ENCODE data around the gene SMIM1. TPM values are rescaled to one million over a fixed set of nuclear protein-coding genes. Genes with fewer than 3 reads are reported as not detected.
"Not testable (repeated sequence)": the region's sequence is repeated elsewhere in the genome, so short reads cannot be mapped to it uniquely, and the experiment has no call there.

The SMIM1 gene
- total RNA-seq, 1 donor, result 0.73 TPM

DNA sequence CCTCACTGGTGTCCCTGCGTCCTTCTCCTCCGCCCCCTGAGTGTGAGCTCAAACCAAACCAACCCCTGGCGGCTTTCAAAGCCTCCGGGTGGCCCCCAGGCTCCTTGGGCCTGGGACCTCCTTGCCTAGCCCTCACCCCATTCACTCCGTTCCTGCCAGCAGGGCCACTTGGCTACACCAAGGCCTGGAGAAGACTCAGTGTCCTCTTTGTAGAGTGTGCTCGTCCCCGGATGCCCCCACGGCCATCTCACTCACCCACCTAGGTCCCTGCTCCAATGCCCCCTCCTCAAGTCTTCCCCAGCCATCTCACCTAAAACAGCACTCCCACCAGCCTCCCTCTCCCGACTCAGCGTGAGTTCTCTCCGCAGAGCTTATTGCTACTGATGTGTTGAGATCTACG lies 27.5 kb upstream of the SMIM1 start:
- H3K9me3 ChIP-seq (ENCODE audit: low read depth, low read length), result no peaks in the 10 kb centered on the region
- no peaks in the 10 kb centered on the region for H3K27me3 ChIP-seq (ENCODE audit: insufficient read depth, low read length)
- H3K4me1 ChIP-seq (ENCODE audit: insufficient read depth, low read length), result peaks cover 14% of the 10 kb centered on the region
- H3K4me3 ChIP-seq (ENCODE audit: low read length), result no peak overlapping the region

DNA sequence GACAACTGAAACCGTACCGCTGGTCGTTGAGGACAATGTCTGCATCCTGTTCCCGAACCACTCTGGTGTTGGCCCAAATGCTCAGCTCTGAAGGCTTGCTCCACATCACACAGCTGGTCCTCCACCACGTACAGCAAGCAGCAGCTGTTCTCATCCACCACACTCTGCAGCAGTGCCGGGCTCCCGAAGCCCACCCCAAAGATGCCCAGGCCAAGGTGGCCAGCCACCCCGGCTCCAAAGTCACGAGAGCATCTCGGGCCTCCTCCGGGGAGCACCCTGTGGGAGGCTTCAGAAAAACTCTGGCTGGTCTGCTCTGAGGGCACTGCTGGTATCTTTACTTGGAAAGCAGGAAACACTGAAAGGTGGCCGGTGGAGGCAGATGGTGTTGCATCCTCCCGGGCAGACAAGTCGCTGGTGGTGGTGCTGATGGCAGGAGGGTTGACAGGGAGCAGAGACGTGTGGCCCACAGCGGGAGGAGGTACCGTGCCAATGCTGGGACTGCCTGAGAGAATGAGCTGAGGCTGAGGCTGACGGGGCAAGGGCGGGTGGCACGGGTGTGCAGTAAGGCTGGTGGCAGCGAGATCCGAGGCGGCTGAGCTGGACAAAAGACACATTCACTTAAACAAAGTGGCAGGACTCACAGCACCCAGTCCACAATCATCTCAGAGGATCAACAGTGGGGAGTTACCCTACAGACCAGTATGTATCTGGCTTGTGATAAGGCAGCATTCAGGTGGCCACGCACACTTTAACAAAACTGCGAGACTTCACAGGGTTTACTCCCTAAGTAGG lies 26.8 kb upstream of the SMIM1 start:
- Histone ChIP-seq H3K27me3 (ENCODE audit: insufficient read depth, low read length) (no peaks in the 10 kb centered on the region), H3K9me3 (ENCODE audit: low read depth, low read length) (no peaks in the 10 kb centered on the region), H3K4me3 (ENCODE audit: low read length) (no peak overlapping the region), H3K4me1 (ENCODE audit: insufficient read depth, low read length) (peaks cover 14% of the 10 kb centered on the region)

DNA sequence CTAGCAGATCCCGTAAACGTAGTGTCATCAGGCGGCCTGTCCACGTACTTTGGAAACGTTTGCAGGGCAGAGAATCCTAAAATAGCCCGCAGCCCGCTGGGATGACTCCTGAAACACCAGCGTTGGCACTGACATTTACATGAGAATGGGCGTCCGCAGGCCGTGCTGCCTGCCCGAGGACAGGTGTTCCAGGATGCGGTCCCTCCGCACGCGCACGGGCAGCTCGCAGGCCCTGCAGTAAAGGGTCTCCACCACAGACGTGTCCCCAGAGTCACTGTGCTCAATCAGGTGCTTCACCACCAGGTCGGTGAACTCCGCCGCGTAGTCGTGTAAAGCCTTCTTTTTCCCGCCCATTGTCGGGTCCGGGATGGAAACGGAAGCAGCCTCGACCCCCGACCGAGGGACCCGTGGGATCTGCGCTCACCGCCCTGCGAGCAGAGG lies 26.1 kb upstream of the SMIM1 start:
- Histone ChIP-seq H3K4me1 (ENCODE audit: insufficient read depth, low read length) (peaks cover 14% of the 10 kb centered on the region), H3K4me3 (ENCODE audit: low read length) (no peak overlapping the region), H3K9me3 (ENCODE audit: low read depth, low read length) (no peaks in the 10 kb centered on the region), H3K27me3 (ENCODE audit: insufficient read depth, low read length) (no peaks in the 10 kb centered on the region)

DNA sequence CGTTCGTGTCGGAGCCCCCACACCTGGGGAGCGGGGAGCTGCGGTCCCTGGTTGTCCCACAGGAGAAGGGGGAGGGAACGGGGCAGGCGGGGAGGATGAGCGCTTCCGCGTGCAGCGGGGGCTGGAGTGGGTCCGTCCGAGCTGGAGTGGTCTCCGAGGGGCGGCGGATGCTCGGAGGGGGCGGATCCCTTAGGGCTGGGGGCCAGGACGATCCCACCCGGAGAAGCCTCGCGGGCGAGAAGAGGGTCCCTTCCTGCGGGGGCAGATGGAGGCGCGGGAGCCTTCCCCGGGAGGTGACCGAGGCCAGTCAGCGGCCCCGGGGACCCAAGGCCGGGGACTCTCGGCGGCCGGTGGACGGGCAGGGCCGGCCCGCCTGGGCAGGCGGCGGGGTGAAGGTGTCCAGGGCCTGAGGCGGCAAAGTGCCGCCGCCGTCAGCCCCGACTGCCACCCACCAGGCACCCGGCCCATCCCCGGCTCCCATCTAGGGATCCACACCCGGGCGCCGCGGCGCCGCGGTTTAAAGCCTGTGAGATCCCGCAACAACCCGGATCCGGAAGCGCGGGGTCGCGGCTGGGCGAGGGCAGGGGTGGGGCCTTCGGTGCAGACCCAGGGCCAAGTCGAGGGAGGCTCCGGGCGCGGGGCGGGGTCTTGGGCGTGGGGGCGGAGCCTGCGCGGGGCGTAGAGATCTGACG lies 25.6 kb upstream of the SMIM1 start:
- no peaks in the 10 kb centered on the region for H3K27me3 ChIP-seq (ENCODE audit: insufficient read depth, low read length)
- no peaks in the 10 kb centered on the region for H3K9me3 ChIP-seq (ENCODE audit: low read depth, low read length)
- H3K4me3 ChIP-seq (ENCODE audit: low read length), result peak overlapping the region; percentile 51
- peaks cover 14% of the 10 kb centered on the region for H3K4me1 ChIP-seq (ENCODE audit: insufficient read depth, low read length)

DNA sequence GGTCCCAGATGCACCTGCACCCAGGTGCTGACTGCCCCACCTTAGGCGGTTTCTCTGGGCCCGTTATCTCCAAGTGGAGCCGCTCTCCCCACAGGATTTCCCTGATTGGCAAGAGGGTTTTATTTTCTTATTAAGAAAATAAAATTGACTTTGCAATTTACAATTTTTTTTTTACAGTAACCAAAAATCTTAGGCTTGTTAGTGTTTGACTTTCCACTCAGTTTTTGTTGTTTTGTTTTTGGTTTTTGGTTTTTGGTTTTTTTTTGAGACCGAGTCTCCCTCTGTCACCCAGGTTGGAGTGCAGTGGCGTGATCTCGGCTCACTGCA lies 25.1 kb upstream of the SMIM1 start:
- peak overlapping the region; percentile 51 for H3K4me3 ChIP-seq (ENCODE audit: low read length)
- no peaks in the 10 kb centered on the region for H3K9me3 ChIP-seq (ENCODE audit: low read depth, low read length)
- no peaks in the 10 kb centered on the region for H3K27me3 ChIP-seq (ENCODE audit: insufficient read depth, low read length)
- H3K4me1 ChIP-seq (ENCODE audit: insufficient read depth, low read length), result peaks cover 14% of the 10 kb centered on the region

DNA sequence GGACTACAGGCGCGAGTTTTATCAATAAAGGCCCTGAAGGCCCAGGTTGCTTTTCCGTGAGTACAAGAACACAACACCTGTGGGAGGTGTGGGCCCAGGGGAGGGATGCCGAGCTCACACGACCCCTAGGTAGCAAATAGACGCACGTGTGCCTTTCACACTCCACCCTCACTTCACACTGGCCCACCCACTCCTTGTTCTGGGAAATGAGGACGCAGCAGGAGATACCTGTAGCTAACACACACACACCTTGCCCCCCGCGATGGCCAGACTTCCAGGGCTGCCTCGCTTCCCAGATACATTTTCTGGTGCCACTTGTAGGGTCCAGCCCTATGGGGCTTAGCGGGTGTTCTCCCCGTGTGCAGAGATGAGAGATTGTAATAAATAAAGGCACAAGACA lies 24.6 kb upstream of the SMIM1 start:
- H3K27me3 ChIP-seq (ENCODE audit: insufficient read depth, low read length), result no peaks in the 10 kb centered on the region
- no peak overlapping the region for H3K4me3 ChIP-seq (ENCODE audit: low read length)

DNA sequence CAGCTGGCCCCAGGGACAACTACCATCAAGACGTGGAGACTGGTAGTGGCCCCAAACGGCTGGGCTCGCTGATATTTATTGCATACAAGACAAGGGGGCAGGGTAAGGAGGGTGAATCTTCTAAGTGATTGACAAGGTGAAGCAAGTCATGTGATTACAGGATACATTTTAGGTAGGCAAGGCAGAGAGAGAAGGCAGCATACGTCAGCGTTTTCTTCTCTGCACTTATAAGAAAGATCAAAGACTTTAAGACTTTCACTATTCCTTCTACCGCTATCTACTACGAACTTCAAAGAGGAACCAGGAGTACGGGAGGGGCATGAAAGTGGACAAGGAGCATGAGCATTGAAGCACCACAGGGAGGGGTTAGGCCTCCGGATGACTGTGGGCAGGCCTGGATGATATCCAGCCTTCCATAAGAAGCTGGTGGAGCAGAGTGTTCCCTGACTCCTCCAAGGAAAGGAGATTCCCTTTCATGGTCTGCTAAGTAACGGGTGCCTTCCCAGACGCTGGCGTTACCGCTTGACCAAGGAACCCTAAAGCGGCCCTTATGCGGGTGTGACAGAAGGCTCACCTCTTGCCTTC lies 24.1 kb upstream of the SMIM1 start:
- not testable (repeated sequence) for H3K4me3 ChIP-seq (ENCODE audit: low read length); H3K9me3 ChIP-seq (ENCODE audit: low read depth, low read length); H3K27me3 ChIP-seq (ENCODE audit: insufficient read depth, low read length)
- peaks cover 14% of the 10 kb centered on the region for H3K4me1 ChIP-seq (ENCODE audit: insufficient read depth, low read length)

More for the DNA sequence above, 24.6 kb upstream of the SMIM1 start:
- H3K4me1 ChIP-seq (ENCODE audit: insufficient read depth, low read length), result peaks cover 14% of the 10 kb centered on the region
- H3K9me3 ChIP-seq (ENCODE audit: low read depth, low read length), result no peaks in the 10 kb centered on the region

DNA sequence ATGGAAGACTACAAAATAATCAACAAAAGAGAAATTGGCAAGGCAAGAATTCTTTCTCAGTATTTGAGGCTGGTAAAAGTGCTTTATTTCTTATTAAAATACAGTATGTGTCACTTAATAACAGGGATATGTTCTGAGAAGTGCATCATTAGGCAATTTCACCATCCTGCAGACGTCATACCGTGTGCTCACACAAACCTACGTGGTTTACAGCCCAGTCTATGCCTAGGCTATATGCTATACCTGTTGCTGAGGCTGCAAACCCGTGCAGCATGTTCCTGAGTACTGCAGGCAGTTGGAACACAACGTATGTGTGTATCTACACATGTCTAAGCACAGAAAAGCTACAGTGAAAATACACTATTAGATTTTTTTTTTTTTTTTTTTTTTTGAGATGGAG lies 23.0 kb upstream of the SMIM1 start:
- no peaks in the 10 kb centered on the region for H3K9me3 ChIP-seq (ENCODE audit: low read depth, low read length)
- no peaks in the 10 kb centered on the region for H3K27me3 ChIP-seq (ENCODE audit: insufficient read depth, low read length)
- no peak overlapping the region for H3K4me3 ChIP-seq (ENCODE audit: low read length)
- peaks cover 14% of the 10 kb centered on the region for H3K4me1 ChIP-seq (ENCODE audit: insufficient read depth, low read length)

DNA sequence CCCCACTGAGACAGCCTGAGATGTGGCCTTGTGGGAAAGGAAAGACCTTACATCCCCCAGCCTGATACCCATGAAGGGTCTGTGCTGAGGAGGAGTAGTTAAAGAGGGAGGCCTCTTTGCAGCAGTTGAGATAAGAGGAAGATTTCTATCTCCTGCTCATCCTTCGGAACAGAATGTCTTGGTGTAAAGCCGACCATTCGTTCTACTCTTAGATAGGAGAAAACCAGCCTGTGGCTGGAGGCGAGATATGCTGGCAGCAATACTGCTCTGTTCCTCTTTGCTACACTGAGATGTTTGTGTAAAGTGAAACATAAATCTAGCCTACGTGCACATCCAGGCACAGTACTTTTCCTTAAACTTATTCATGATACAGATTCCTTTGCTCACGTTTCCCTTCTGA lies 21.8 kb upstream of the SMIM1 start:
- Histone ChIP-seq H3K9me3 (ENCODE audit: low read depth, low read length) (no peaks in the 10 kb centered on the region), H3K27me3 (ENCODE audit: insufficient read depth, low read length) (no peaks in the 10 kb centered on the region), H3K4me1 (ENCODE audit: insufficient read depth, low read length) (peaks cover 14% of the 10 kb centered on the region), H3K4me3 (ENCODE audit: low read length) (no peak overlapping the region)

DNA sequence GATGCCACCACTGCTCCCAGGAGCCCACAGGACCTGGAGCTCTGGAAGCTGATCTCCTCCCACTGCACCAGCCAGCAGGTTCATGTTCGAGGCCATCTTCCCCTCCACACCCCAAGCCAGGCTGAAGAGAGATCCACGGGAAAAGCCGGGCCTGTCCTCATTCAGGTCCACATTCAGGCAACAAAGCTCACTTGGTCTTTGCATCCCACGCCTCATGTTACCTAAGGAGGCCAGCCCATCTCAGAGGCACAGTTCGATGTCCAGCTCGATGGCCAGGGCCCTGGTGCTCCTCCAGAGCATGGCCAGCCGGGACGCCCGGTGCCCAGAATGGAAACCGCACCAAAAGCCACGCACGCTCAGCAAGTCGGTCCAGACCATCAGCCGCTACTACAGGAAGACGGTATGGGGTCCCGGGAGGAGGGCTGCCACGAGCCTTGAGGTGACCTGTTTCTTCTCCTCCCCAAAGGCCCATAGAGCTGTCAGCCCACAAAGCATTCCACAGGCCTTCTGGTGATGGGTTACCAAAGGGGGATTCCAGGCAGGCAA lies 20.1 kb upstream of the SMIM1 start, which contains the start of gene CCDC27:
TSS of gene CCDC27 (plus strand) at position 51 of the 546 bp plus-strand sequence. CDS start at position 83, 32 bp downstream.
- no peak within 1 kb of the TSS for H3K4me3 ChIP-seq (ENCODE audit: low read length)
- no peaks in the 10 kb centered on the region for H3K27me3 ChIP-seq (ENCODE audit: insufficient read depth, low read length)

DNA sequence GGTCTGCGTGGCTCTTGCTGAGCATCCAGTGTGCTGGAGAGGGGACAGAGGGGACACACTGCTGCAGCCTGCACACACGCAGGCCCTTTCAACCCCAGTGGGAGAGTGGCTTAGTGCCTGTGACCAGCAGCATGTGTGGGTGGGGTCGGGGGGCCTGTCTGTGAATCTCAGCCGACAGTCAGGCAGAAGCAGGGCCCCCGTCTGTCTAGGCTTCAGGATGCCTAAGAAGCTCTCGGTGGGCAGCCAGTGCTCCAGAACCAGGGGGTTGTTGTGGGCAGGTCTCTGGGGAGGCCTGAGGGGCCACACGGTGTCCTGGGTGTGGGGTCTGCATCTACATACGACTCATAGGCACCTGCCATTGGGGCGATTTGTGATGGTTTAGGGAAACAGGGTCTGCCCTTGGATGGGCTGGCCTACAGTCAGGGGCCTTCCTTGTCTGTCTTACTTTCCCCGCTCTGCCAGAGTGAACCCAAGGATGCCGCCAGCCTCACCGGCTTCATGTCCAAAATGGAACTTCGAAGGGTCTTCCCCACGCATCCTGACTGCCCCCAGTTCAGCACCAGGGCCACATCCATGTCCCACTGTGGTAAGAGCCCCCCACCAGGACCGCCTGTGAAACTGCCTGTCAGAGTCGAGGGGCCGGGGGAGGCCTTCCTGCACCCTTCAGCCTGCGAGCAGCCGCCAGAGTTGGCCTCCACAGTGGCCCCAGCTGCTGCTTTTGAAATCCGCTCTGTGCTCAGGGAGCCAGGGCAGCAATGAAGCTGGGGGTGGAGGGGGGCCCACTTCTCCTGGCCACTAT lies 18.7 kb upstream of the SMIM1 start:
- Histone ChIP-seq H3K4me1 (ENCODE audit: insufficient read depth, low read length) (no peaks in the 10 kb centered on the region), H3K9me3 (ENCODE audit: low read depth, low read length) (no peaks in the 10 kb centered on the region), H3K4me3 (ENCODE audit: low read length) (no peak overlapping the region), H3K27me3 (ENCODE audit: insufficient read depth, low read length) (no peaks in the 10 kb centered on the region)

More for the DNA sequence above, 20.1 kb upstream of the SMIM1 start, which contains the start of gene CCDC27:
- no peaks in the 10 kb centered on the region for H3K9me3 ChIP-seq (ENCODE audit: low read depth, low read length)
- H3K4me1 ChIP-seq (ENCODE audit: insufficient read depth, low read length), result peaks cover 7% of the 10 kb centered on the region

DNA sequence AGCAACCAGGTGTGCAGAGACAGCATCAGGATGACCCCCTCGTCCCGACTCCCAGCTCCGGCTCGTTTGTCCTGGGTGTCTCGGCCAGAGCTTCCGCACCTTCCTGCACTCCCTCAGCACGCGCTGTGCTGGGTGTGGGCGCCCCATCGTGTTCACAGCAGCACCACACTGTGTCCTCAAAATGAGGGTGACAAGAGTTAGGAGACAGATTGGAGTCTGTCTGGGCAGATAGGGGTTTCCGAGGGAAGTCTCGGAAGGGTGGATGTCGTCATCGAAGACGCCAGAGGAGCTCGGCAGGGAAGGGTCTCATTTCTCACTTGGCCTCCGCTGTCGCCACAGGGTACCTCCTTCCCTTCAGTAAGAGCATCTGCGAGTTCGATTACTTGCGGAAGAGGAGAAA lies 16.2 kb upstream of the SMIM1 start:
- Histone ChIP-seq H3K4me1 (ENCODE audit: insufficient read depth, low read length) (no peaks in the 10 kb centered on the region), H3K4me3 (ENCODE audit: low read length) (no peak overlapping the region), H3K9me3 (ENCODE audit: low read depth, low read length) (no peaks in the 10 kb centered on the region), H3K27me3 (ENCODE audit: insufficient read depth, low read length) (no peaks in the 10 kb centered on the region)

DNA sequence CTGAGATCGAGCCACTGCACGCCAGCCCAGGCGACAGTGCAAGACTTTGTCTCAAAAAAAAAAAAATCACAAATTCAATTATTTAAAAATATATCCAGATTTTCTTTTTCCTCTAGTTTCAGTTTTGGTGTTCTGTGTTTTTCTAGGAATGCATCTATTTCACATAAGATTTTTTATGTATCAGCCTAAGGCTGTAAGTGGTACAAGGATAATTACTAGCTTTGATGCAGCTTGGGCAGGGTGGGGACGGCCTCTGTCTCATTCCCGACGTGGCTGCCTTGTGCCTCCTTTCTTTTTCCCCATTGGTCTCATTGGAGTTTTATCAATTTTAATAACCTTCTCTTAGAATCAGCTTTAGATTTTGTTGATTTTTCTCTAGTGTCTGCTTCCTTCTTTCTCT lies 13.4 kb upstream of the SMIM1 start:
- no peak overlapping the region for H3K4me3 ChIP-seq (ENCODE audit: low read length)
- no peaks in the 10 kb centered on the region for H3K27me3 ChIP-seq (ENCODE audit: insufficient read depth, low read length)

DNA sequence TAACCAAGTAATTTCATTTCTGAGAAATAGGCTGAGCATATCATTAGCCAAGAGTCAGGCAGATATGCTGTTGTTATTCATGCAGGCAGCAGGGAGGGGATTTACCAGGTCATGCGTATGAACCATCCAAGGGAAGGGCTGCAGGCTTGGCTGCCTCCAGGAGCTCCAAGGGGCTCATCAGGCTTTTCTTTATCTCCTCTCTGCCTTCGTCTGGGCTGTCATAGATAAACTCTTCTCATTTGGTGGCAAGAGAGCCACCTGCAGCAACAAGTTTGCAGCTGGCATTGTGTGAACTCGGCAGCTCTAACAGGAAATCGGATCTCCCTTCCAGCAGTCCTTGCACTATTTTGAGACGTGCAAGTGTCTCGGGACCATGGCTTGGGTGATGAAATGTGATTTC lies 12.8 kb upstream of the SMIM1 start:
- no peaks in the 10 kb centered on the region for H3K9me3 ChIP-seq (ENCODE audit: low read depth, low read length)
- no peaks in the 10 kb centered on the region for H3K27me3 ChIP-seq (ENCODE audit: insufficient read depth, low read length)
- H3K4me3 ChIP-seq (ENCODE audit: low read length), result no peak overlapping the region

More for the DNA sequence above, 13.4 kb upstream of the SMIM1 start:
- no peaks in the 10 kb centered on the region for H3K4me1 ChIP-seq (ENCODE audit: insufficient read depth, low read length)
- no peaks in the 10 kb centered on the region for H3K9me3 ChIP-seq (ENCODE audit: low read depth, low read length)

More for the DNA sequence above, 12.8 kb upstream of the SMIM1 start:
- H3K4me1 ChIP-seq (ENCODE audit: insufficient read depth, low read length), result no peaks in the 10 kb centered on the region

Data from mononuclear cell (primary cell).